Spinal cord (tissue), 10 donors: ENCODE results near the gene DNM2. TPM values are rescaled to one million over a fixed set of nuclear protein-coding genes. Genes with fewer than 3 reads are reported as not detected.

Experiments
- DNase-seq, 6 donors: peaks; one replicate each; pipeline versions ENCODE4 v3.0.0 to v3.0.0-alpha.2; 2013 to 2015; ENCODE audit warnings: low spot score in 6 of 6, low read depth in 4 of 6
- H3K27ac ChIP-seq: one replicate; pipeline ENCODE4 v1.5.1; 2013; ENCODE audit warnings: low read depth, low read length, control low read depth
- H3K27me3 ChIP-seq: one replicate; pipeline ENCODE4 v1.6.1; 2013; ENCODE audit warnings: low read length; ENCODE audit not compliant: control insufficient read depth, insufficient read depth
- H3K36me3 ChIP-seq: one replicate; pipeline ENCODE4 v1.6.1; 2013; ENCODE audit warnings: low read length; ENCODE audit not compliant: control insufficient read depth, insufficient read depth
- H3K4me1 ChIP-seq: one replicate; pipeline ENCODE4 v1.6.1; 2013; ENCODE audit warnings: low read length; ENCODE audit not compliant: control insufficient read depth, insufficient read depth
- H3K4me3 ChIP-seq: one replicate; pipeline ENCODE4 v1.5.1; 2013; ENCODE audit warnings: low read depth, low read length, control low read depth
- H3K9me3 ChIP-seq: one replicate; pipeline ENCODE4 v1.6.1; 2013; ENCODE audit warnings: low read length; ENCODE audit not compliant: control insufficient read depth, insufficient read depth
- WGBS: methylation state at CpG from one replicate; pipeline ENCODE4 v1.1.5; 2013; ENCODE audit warnings: missing lambda C conversion rate; ENCODE audit not compliant: insufficient coverage; 5-methylcytosine and 5-hydroxymethylcytosine counted together
- polyA plus RNA-seq, 2 donors: library from polyadenylated mRNA; unstranded; fragments of 120-200 nt; gene quantifications; one replicate each; pipeline ENCODE4 v1.2.1, GENCODE V29; 2013; ENCODE audit not compliant: insufficient read length in 2 of 2
- total RNA-seq, 2 donors: library from RNA; depleted of rRNA in 1 of 2; stranded (reverse); fragments of 120-200 nt in 1 of 2; fragments of >200 nt in 1 of 2; gene quantifications; one replicate each; pipeline versions ENCODE4 v1.2.3 to v1.2.4, GENCODE V29; 2013 to 2014
- donor health status: healthy.

The DNM2 gene
- total and polyA plus RNA-seq, 4 donors: 59.2 to 111 (median 85.0) TPM

DNA sequence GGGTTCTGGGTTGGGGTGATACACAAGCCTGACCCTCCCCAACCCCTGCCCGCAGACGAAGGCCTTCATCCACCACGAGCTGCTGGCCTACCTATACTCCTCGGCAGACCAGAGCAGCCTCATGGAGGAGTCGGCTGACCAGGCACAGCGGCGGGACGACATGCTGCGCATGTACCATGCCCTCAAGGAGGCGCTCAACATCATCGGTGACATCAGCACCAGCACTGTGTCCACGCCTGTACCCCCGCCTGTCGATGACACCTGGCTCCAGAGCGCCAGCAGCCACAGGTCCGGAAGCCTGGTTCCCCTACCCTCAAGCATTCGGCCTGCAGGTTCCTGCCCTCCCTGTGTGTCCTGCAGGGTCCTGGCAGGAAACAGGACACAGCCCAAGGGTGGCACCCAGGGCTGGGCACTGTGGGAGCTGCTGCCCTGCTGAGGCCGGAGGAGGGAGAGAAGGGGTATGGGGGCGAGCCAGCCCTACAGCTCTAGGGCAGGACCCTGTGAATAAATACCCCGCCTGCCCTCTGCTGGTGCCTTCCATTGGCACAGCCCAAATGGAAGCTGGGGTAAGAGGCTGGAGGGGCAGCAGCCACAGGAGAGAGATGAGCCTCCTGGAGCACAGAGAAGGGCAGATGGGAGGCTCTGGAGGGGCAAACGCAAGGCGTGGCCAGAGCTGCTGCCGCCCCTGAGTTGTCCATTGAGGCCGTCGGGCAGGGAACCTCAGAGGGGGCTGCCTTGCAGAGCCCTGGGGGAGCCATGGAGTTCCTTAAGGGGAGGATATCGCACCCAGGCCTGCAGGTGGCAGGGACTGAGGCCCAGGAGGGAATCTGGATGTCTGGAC lies 111.3 kb downstream of the DNM2 start:
- Histone ChIP-seq H3K9me3 (no peaks in the 10 kb centered on the region), H3K27me3 (no peaks in the 10 kb centered on the region), H3K36me3 (peaks cover 93% of the 10 kb centered on the region), H3K4me3 (no peak overlapping the region), H3K27ac (no peak overlapping the region), H3K4me1 (no peaks in the 10 kb centered on the region)
- DNase-seq: no peak
- WGBS: 91% methylated on average over 26 of the region's 26 CpGs

GRCh38 chr19:10829967-10830366 lies 112.1 kb downstream of the DNM2 start:
- H3K27ac ChIP-seq: no peak overlapping the region
- H3K36me3 ChIP-seq: peaks cover 91% of the 10 kb centered on the region
- peaks cover 4% of the 10 kb centered on the region for H3K4me1 ChIP-seq
- no peaks in the 10 kb centered on the region for H3K9me3 ChIP-seq
- WGBS: 87% methylated on average over 13 of the region's 16 CpGs
- H3K27me3 ChIP-seq: no peaks in the 10 kb centered on the region
- no peak overlapping the region for H3K4me3 ChIP-seq
- no peak for DNase-seq

GRCh38 chr19:10830370-10830769 lies 112.5 kb downstream of the DNM2 start:
- peaks cover 8% of the 10 kb centered on the region for H3K4me1 ChIP-seq
- no peaks in the 10 kb centered on the region for H3K9me3 ChIP-seq
- H3K27ac ChIP-seq: no peak overlapping the region
- H3K36me3 ChIP-seq: peaks cover 92% of the 10 kb centered on the region
- 86% methylated on average over 7 of the region's 7 CpGs for WGBS
- no peaks in the 10 kb centered on the region for H3K27me3 ChIP-seq
- DNase-seq: no peak
- H3K4me3 ChIP-seq: no peak overlapping the region

DNA sequence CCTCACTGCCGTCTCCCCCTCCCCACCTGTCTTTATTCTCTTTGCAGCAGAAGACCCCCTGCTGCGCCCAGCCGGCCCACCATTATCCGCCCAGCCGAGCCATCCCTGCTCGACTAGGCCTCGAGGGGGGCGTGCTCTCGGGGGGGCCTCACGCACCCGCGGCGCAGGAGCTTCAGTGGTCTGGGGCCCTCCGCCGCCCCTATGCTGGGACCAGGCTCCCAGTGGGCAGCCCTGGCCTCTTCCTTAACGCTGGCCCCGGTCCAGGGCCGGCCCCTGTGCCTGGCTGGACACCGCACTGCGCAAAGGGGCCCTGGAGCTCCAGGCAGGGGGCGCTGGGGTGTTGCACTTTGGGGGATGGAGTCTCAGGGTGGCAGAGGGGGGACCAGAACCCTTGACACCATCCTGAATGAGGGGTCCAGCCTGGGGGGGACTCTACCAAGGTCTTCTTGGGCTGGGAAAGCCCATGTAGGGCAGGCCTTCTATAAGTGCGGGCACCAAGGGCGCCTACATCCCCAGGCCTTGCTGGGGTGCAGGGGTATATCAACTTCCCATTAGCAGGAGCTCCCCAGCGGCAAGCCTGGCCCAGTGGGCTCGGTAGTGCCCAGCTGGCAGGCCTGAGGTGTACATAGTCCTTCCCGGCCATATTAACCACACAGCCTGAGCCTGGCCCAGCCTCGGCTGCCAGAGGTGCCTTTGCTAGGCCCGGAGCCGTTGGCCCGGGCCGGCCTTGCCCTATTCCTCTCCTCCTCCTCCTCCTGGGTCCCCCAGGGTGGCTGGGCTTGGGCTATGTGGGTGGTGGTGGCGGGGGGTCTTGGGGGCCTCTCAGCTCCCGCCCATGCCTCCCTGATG lies 113.3 kb downstream of the DNM2 start:
- Histone ChIP-seq H3K36me3 (peaks cover 84% of the 10 kb centered on the region), H3K4me1 (peaks cover 16% of the 10 kb centered on the region), H3K4me3 (no peak overlapping the region), H3K27ac (no peak overlapping the region), H3K9me3 (no peaks in the 10 kb centered on the region), H3K27me3 (no peaks in the 10 kb centered on the region)
- DNase-seq: no peak
- WGBS: 65% methylated on average over 25 of the region's 33 CpGs

GRCh38 chr19:10831987-10832938 lies 114.4 kb downstream of the DNM2 start:
- WGBS: 81% methylated on average over 26 of the region's 28 CpGs
- Histone ChIP-seq H3K9me3 (no peaks in the 10 kb centered on the region), H3K4me3 (no peak overlapping the region), H3K4me1 (peaks cover 24% of the 10 kb centered on the region), H3K27ac (no peak overlapping the region), H3K27me3 (no peaks in the 10 kb centered on the region), H3K36me3 (peaks cover 75% of the 10 kb centered on the region)
- DNase-seq: no peak

- H3K27ac ChIP-seq: no peak overlapping the region
- WGBS: 84% methylated on average over 16 of the region's 20 CpGs
- no peak overlapping the region for H3K4me3 ChIP-seq
- peaks cover 24% of the 10 kb centered on the region for H3K4me1 ChIP-seq
- H3K27me3 ChIP-seq: no peaks in the 10 kb centered on the region
- H3K9me3 ChIP-seq: no peaks in the 10 kb centered on the region
- no peak for DNase-seq
- peaks cover 69% of the 10 kb centered on the region for H3K36me3 ChIP-seq
These were observed 115.0 kb downstream of the DNM2 start for GRCh38 chr19:10832939-10833296.

DNA sequence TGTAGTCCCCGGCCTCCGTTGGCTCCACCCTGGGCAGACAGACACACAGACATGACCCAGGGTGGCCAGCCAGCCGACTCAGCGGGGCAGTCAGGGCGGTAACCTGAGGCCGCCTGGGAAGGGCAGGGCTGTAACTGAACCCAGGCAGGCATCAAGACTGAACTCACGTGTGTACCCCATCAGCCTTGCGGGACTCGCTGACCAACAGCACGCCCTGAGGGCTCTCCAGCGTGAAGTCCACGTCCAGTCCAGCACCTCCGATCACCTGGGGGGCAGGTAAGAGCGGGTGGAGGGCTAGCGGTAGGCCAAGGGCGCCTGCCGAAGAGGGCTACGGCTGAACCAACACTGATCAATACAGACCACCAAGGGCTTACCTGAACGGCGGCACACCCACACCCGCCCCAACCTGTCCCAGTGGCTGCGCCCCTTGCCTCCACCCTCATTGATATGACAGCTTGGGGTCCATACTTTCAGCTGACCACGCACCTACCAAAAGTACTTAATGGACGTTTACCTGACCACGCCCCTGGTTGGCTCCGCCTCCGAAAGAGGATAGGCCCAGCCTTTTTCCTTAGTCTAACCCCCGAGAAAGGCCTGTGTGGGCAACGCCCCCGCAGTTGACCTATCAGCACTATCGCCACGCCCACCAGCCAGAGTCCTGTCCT lies 117.3 kb downstream of the DNM2 start:
- Histone ChIP-seq H3K27me3 (no peaks in the 10 kb centered on the region), H3K4me3 (peak overlapping the region; percentile 100), H3K9me3 (no peaks in the 10 kb centered on the region), H3K36me3 (peaks cover 50% of the 10 kb centered on the region), H3K4me1 (peaks cover 24% of the 10 kb centered on the region), H3K27ac (peak overlapping the region; percentile 100)
- DNase-seq: no peak
- WGBS: 51% methylated on average over 32 of the region's 32 CpGs

DNA sequence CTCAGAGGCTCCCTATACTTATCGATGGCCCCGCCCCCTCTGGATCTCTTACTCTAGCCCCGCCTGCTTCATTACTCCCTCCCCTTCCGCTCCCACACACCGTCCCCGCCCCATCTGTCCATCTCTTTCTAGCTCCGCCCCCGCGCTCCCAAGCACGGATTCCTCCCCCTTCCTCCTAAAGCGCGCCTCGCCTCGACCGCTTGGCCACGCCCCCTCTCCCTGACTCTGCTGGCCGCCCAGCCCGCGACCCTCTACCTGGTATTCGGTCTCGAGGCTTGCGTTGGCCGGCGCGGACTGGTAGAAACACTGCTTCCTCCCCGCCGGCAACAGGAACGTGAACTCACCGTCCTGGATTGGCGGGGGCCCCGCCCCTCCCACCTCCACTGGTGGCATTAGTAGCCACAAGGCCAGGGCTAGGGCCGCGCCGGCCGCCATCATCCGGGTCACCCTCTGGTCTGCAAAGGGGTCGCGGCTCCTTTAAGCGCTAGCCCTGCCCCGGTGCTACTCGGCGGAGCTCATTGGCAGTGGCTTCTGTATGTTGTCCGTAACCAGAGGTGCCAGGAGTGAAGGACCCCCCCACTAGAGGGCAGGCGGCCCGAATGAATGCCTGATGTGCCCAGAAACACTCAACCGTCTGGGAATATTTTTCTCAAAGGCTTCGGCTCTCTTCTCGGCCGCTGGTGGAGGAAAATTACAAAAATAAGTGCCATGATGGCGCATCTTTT lies 118.0 kb downstream of the DNM2 start, which contains the start of gene TMED1:
TSS of gene TMED1 (minus strand) at position 459 of the 725 bp plus-strand sequence. CDS start at position 438, 21 bp downstream.
- peak within 1 kb of the TSS; percentile 100 for H3K4me3 ChIP-seq
- peaks cover 24% of the 10 kb centered on the region for H3K4me1 ChIP-seq
- no peaks in the 10 kb centered on the region for H3K27me3 ChIP-seq
- peak within 1 kb of the TSS; percentile 100 for H3K27ac ChIP-seq
- DNase-seq: peak; percentile 92 to 100 (median 99)
- peaks cover 43% of the 10 kb centered on the region for H3K36me3 ChIP-seq
- WGBS: under 1% methylated on average over 50 of the region's 50 CpGs
- H3K9me3 ChIP-seq: no peaks in the 10 kb centered on the region
